ENCODE results near the gene YEATS4. TPM values are rescaled to one million over a fixed set of nuclear protein-coding genes. Genes with fewer than 3 reads are reported as not detected.

YEATS4 gene
- total and polyA plus RNA-seq, 9 of the 15 experiments (the other 6 are each of a cell fraction or from before 2014, with no cell fraction given): 25.9 to 92.2 (median 49.2) TPM

DNA sequence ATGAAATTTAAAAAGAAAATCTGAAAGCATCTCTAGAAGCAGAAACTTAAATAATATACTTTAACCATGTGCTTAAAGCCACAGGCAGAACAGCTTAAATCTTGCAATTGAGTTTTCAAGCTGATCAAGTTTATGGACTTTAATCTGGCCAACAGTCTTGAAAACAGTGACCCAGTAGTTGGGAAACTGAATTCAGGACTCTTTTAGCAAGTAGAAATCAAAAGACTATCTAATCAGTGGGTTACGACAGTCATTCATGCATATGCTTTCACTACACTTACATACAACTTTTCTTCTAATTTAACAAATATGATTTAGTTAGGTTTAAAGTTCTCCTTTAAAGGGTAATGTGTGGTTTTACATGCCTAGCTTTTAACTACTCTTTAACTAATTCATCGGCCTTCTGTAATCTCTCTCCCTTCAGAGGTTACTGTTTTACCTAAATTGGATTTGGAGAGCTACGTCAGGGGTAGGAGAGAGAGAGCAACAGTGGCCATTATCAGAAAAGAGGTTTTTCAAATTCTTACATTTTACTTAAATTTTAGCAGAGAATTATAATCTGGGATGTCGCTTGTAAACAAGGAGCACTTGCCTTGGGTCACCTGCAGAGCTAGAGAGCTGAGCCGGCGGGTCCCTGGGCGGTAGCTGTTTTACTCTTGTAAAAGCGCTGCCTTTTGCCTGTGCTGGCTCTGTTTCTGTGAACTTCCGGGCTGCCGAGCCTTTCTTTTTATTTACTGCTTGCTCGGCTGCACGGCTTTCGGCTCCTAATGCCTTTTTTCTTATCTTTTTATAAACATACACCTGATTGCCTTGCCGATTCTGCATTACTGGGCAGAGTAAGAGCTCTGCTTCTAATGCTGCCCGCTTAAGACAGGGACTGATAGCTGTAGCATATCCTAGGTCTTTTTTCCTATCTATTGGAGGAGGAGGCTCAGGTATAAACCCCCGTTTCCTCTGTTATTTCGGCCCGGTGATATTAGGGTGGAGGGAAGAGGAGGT lies 28.8 kb upstream of the YEATS4 start (continued):
- TF ChIP-seq, protein P1, sequence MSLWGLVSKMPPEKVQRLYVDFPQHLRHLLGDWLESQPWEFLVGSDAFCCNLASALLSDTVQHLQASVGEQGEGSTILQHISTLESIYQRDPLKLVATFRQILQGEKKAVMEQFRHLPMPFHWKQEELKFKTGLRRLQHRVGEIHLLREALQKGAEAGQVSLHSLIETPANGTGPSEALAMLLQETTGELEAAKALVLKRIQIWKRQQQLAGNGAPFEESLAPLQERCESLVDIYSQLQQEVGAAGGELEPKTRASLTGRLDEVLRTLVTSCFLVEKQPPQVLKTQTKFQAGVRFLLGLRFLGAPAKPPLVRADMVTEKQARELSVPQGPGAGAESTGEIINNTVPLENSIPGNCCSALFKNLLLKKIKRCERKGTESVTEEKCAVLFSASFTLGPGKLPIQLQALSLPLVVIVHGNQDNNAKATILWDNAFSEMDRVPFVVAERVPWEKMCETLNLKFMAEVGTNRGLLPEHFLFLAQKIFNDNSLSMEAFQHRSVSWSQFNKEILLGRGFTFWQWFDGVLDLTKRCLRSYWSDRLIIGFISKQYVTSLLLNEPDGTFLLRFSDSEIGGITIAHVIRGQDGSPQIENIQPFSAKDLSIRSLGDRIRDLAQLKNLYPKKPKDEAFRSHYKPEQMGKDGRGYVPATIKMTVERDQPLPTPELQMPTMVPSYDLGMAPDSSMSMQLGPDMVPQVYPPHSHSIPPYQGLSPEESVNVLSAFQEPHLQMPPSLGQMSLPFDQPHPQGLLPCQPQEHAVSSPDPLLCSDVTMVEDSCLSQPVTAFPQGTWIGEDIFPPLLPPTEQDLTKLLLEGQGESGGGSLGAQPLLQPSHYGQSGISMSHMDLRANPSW (CRISPR knock-in tag; IDR thresholded peaks at IDR 0.05): no peak
- TF ChIP-seq ZNF165 (CRISPR knock-in tag; IDR thresholded peaks at IDR 0.05; ENCODE audit: borderline replicate concordance) (no peak), THRB (CRISPR knock-in tag; conservative IDR thresholded peaks at IDR 0.05) (no peak), TCF7L2 (IDR thresholded peaks at IDR 0.05; ENCODE audit: low read depth, low read length) (no peak), MYC (IDR thresholded peaks at IDR 0.05; ENCODE audit: low read depth, low read length) (no peak), MYC (CRISPR knock-in tag; IDR thresholded peaks at IDR 0.05; ENCODE audit: borderline replicate concordance, low read depth) (no peak), SPI1 (IDR thresholded peaks at IDR 0.05; ENCODE audit: borderline replicate concordance, low read depth, low read length) (no peak), RB1 (IDR thresholded peaks at IDR 0.05; ENCODE audit: low read depth) (no peak), EP400 (IDR thresholded peaks at IDR 0.05) (peak; percentile 56), HMBOX1 (IDR thresholded peaks at IDR 0.05) (peak; percentile 74), PCBP1 (IDR thresholded peaks at IDR 0.05; ENCODE audit: low read depth, low read length, poor library complexity, severe bottlenecking) (no peak), GATA2 (CRISPR knock-in tag; IDR thresholded peaks at IDR 0.05) (0 out of 2 replicates have a peak, but pooled peaks have one; percentile 6), OTX1 (CRISPR knock-in tag; IDR thresholded peaks at IDR 0.05) (no peak), KAT7 (CRISPR knock-in tag; IDR thresholded peaks at IDR 0.05; ENCODE audit: borderline replicate concordance) (no peak; the same call in 1 of the 2 replicates), TAF9B (IDR thresholded peaks at IDR 0.05; ENCODE audit: partially characterized antibody) (no peak), CBFA2T3 (IDR thresholded peaks at IDR 0.05) (peak; percentile 63)
- TF ChIP-seq, protein P2, sequence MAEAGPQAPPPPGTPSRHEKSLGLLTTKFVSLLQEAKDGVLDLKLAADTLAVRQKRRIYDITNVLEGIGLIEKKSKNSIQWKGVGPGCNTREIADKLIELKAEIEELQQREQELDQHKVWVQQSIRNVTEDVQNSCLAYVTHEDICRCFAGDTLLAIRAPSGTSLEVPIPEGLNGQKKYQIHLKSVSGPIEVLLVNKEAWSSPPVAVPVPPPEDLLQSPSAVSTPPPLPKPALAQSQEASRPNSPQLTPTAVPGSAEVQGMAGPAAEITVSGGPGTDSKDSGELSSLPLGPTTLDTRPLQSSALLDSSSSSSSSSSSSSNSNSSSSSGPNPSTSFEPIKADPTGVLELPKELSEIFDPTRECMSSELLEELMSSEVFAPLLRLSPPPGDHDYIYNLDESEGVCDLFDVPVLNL (CRISPR knock-in tag; IDR thresholded peaks at IDR 0.05; ENCODE audit: low read depth): no peak
- TF ChIP-seq, protein P3, sequence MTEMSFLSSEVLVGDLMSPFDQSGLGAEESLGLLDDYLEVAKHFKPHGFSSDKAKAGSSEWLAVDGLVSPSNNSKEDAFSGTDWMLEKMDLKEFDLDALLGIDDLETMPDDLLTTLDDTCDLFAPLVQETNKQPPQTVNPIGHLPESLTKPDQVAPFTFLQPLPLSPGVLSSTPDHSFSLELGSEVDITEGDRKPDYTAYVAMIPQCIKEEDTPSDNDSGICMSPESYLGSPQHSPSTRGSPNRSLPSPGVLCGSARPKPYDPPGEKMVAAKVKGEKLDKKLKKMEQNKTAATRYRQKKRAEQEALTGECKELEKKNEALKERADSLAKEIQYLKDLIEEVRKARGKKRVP (CRISPR knock-in tag; IDR thresholded peaks at IDR 0.05): no peak
- TF ChIP-seq, protein P4, sequence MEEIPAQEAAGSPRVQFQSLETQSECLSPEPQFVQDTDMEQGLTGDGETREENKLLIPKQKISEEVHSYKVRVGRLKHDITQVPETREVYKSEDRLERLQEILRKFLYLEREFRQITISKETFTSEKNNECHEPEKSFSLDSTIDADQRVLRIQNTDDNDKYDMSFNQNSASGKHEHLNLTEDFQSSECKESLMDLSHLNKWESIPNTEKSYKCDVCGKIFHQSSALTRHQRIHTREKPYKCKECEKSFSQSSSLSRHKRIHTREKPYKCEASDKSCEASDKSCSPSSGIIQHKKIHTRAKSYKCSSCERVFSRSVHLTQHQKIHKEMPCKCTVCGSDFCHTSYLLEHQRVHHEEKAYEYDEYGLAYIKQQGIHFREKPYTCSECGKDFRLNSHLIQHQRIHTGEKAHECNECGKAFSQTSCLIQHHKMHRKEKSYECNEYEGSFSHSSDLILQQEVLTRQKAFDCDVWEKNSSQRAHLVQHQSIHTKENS (CRISPR knock-in tag; IDR thresholded peaks at IDR 0.05): no peak
